ENCODE measurements around the gene DAG1. TPM values are rescaled to one million over a fixed set of nuclear protein-coding genes. Genes with fewer than 3 reads are reported as not detected.

DAG1 gene
- total RNA-seq, 1 donor from 2014 or later: 43.6 TPM

DNA sequence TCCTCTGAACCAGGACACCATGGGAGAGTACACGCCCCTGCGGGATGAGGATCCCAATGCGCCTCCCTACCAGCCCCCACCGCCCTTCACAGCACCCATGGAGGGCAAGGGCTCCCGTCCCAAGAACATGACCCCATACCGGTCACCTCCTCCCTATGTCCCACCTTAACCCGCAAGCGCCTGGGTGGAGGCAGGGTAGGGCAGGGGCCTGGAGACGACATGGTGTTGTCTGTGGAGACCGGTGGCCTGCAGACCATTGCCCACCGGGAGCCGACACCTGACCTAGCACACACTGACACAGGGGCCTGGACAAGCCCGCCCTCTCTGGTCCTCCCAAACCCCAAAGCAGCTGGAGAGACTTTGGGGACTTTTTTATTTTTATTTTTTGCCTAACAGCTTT lies 63.0 kb downstream of the DAG1 start:
- TF ChIP-seq, protein P1, sequence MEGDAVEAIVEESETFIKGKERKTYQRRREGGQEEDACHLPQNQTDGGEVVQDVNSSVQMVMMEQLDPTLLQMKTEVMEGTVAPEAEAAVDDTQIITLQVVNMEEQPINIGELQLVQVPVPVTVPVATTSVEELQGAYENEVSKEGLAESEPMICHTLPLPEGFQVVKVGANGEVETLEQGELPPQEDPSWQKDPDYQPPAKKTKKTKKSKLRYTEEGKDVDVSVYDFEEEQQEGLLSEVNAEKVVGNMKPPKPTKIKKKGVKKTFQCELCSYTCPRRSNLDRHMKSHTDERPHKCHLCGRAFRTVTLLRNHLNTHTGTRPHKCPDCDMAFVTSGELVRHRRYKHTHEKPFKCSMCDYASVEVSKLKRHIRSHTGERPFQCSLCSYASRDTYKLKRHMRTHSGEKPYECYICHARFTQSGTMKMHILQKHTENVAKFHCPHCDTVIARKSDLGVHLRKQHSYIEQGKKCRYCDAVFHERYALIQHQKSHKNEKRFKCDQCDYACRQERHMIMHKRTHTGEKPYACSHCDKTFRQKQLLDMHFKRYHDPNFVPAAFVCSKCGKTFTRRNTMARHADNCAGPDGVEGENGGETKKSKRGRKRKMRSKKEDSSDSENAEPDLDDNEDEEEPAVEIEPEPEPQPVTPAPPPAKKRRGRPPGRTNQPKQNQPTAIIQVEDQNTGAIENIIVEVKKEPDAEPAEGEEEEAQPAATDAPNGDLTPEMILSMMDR (conservative IDR thresholded peaks at IDR 0.05; ENCODE audit: low read depth, low read length): no peak
- no peak overlapping the region for H3K4me3 ChIP-seq (ENCODE audit: low read depth, low read length)
- DNase-seq (ENCODE audit: low read depth): no peak

DNA sequence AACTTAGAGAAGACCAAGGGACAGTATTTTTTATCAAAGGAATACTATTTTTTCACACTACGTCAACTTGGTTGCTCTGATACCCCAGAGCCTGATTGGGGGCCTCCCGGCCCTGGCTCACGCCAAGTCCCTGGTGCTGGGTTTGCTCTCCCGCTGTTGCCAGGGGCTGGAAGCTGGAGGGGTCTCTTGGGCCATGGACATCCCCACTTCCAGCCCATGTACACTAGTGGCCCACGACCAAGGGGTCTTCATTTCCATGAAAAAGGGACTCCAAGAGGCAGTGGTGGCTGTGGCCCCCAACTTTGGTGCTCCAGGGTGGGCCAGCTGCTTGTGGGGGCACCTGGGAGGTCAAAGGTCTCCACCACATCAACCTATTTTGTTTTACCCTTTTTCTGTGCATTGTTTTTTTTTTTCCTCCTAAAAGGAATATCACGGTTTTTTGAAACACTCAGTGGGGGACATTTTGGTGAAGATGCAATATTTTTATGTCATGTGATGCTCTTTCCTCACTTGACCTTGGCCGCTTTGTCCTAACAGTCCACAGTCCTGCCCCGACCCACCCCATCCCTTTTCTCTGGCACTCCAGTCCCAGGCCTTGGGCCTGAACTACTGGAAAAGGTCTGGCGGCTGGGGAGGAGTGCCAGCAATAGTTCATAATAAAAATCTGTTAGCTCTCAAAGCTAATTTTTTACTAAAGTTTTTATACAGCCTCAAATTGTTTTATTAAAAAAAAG lies 63.9 kb downstream of the DAG1 start:
- DNase-seq (ENCODE audit: low read depth): no peak
- TF ChIP-seq, protein P1 (conservative IDR thresholded peaks at IDR 0.05; ENCODE audit: low read depth, low read length): no peak
- no peak overlapping the region for H3K4me3 ChIP-seq (ENCODE audit: low read depth, low read length)

DNA sequence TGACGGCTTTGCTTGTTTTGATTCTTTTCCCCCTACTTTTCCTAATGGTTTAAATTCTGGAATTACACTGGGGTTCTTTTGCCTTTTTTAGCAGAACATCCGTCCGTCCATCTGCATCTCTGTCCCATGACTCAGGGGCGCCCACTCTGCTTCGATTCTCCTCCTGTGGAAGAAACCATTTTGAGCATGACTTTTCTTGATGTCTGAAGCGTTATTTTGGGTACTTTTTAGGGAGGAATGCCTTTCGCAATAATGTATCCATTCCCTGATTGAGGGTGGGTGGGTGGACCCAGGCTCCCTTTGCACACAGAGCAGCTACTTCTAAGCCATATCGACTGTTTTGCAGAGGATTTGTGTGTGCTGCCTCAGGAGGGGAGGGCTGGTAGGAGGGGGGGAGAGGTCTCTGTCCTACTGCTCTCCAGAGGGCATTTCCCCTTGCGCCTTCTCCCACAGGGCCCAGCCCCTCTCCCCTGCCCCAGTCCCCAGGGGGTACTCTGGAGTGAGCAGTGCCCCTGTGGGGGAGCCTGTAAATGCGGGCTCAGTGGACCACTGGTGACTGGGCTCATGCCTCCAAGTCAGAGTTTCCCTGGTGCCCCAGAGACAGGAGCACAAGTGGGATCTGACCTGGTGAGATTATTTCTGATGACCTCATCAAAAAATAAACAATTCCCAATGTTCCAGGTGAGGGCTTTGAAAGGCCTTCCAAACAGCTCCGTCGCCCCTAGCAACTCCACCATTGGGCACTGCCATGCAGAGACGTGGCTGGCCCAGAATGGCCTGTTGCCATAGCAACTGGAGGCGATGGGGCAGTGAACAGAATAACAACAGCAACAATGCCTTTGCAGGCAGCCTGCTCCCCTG lies 64.7 kb downstream of the DAG1 start:
- DNase-seq (ENCODE audit: low read depth): peak; percentile 18
- no peak overlapping the region for H3K4me3 ChIP-seq (ENCODE audit: low read depth, low read length)
- TF ChIP-seq, protein P1 (conservative IDR thresholded peaks at IDR 0.05; ENCODE audit: low read depth, low read length): no peak

- no peak overlapping the region for H3K4me3 ChIP-seq (ENCODE audit: low read depth, low read length)
- TF ChIP-seq, protein P1 (conservative IDR thresholded peaks at IDR 0.05; ENCODE audit: low read depth, low read length): no peak
- no peak for DNase-seq (ENCODE audit: low read depth)
These were observed 66.2 kb downstream of the DAG1 start for GRCh38 chr3:49535971-49536874.

GRCh38 chr3:49536875-49537533 lies 66.9 kb downstream of the DAG1 start:
- peak; percentile 16 for DNase-seq (ENCODE audit: low read depth)
- no peak overlapping the region for H3K4me3 ChIP-seq (ENCODE audit: low read depth, low read length)
- TF ChIP-seq, protein P1 (conservative IDR thresholded peaks at IDR 0.05; ENCODE audit: low read depth, low read length): no peak
